Measurements from ENCODE around the gene SVOPL.

SVOPL gene

GRCh38 chr7:138625849-138626230 is 75.3 kb downstream of the SVOPL start:
- Histone ChIP-seq H3K27ac (ENCODE audit: low read depth, low read length) (no peak overlapping the region), H3K4me3 (ENCODE audit: low read depth, low read length) (no peak overlapping the region), H3K36me3 (ENCODE audit: control insufficient read depth, insufficient read depth, low read length) (no peaks in the 10 kb centered on the region), H3K9me3 (ENCODE audit: control insufficient read depth, insufficient read depth, low read length) (no peaks in the 10 kb centered on the region), H3K4me1 (ENCODE audit: control insufficient read depth, insufficient read depth, low read length) (peaks cover 12% of the 10 kb centered on the region), H3K27me3 (ENCODE audit: control insufficient read depth, insufficient read depth, low read length) (no peaks in the 10 kb centered on the region), H3K9ac (ENCODE audit: low read depth, low read length) (no peak overlapping the region; the same call in 1 of the 2 replicates)

GRCh38 chr7:138625084-138625848 is 75.9 kb downstream of the SVOPL start:
- Histone ChIP-seq H3K4me1 (ENCODE audit: control insufficient read depth, insufficient read depth, low read length) (peaks cover 12% of the 10 kb centered on the region), H3K27me3 (ENCODE audit: control insufficient read depth, insufficient read depth, low read length) (no peaks in the 10 kb centered on the region), H3K27ac (ENCODE audit: low read depth, low read length) (no peak overlapping the region), H3K36me3 (ENCODE audit: control insufficient read depth, insufficient read depth, low read length) (no peaks in the 10 kb centered on the region), H3K9me3 (ENCODE audit: control insufficient read depth, insufficient read depth, low read length) (no peaks in the 10 kb centered on the region), H3K4me3 (ENCODE audit: low read depth, low read length) (no peak overlapping the region), H3K9ac (ENCODE audit: low read depth, low read length) (no peak overlapping the region)

DNA sequence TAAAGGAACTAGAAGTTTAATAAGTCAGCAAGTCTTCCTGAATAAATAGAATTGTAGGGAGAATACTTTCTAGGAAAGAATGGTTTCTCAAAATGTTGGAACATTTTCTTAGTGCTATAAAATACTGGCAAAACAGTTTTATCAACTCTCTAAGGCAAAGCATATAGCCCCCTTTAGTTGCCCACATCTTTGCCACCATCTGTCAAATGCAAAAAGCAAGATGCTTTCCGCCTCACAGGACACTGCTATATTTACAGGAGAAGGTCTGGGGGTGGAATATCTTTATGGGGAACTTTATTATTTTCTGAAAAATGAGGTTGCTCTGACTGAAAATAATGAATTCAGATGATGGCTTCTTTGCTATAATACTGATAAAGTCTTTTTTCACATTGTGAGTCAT is 78.3 kb downstream of the SVOPL start:
- peaks cover 12% of the 10 kb centered on the region for H3K4me1 ChIP-seq (ENCODE audit: control insufficient read depth, insufficient read depth, low read length)
- H3K27ac ChIP-seq (ENCODE audit: low read depth, low read length): no peak overlapping the region
- H3K36me3 ChIP-seq (ENCODE audit: control insufficient read depth, insufficient read depth, low read length): no peaks in the 10 kb centered on the region
- no peaks in the 10 kb centered on the region for H3K27me3 ChIP-seq (ENCODE audit: control insufficient read depth, insufficient read depth, low read length)
- H3K9ac ChIP-seq (ENCODE audit: low read depth, low read length): no peak overlapping the region
- H3K9me3 ChIP-seq (ENCODE audit: control insufficient read depth, insufficient read depth, low read length): no peaks in the 10 kb centered on the region
- H3K4me3 ChIP-seq (ENCODE audit: low read depth, low read length): no peak overlapping the region

- Histone ChIP-seq H3K9me3 (ENCODE audit: control insufficient read depth, insufficient read depth, low read length) (no peaks in the 10 kb centered on the region), H3K4me3 (ENCODE audit: low read depth, low read length) (no peak overlapping the region), H3K27ac (ENCODE audit: low read depth, low read length) (no peak overlapping the region), H3K27me3 (ENCODE audit: control insufficient read depth, insufficient read depth, low read length) (no peaks in the 10 kb centered on the region), H3K4me1 (ENCODE audit: control insufficient read depth, insufficient read depth, low read length) (no peaks in the 10 kb centered on the region), H3K9ac (ENCODE audit: low read depth, low read length) (no peak overlapping the region), H3K36me3 (ENCODE audit: control insufficient read depth, insufficient read depth, low read length) (no peaks in the 10 kb centered on the region)
Measured at GRCh38 chr7:138618933-138619332, 82.2 kb downstream of the SVOPL start.

GRCh38 chr7:138618506-138618905 is 82.7 kb downstream of the SVOPL start:
- Histone ChIP-seq H3K36me3 (ENCODE audit: control insufficient read depth, insufficient read depth, low read length) (no peaks in the 10 kb centered on the region), H3K27ac (ENCODE audit: low read depth, low read length) (no peak overlapping the region), H3K27me3 (ENCODE audit: control insufficient read depth, insufficient read depth, low read length) (no peaks in the 10 kb centered on the region), H3K4me1 (ENCODE audit: control insufficient read depth, insufficient read depth, low read length) (no peaks in the 10 kb centered on the region), H3K4me3 (ENCODE audit: low read depth, low read length) (no peak overlapping the region), H3K9ac (ENCODE audit: low read depth, low read length) (no peak overlapping the region), H3K9me3 (ENCODE audit: control insufficient read depth, insufficient read depth, low read length) (no peaks in the 10 kb centered on the region)

DNA sequence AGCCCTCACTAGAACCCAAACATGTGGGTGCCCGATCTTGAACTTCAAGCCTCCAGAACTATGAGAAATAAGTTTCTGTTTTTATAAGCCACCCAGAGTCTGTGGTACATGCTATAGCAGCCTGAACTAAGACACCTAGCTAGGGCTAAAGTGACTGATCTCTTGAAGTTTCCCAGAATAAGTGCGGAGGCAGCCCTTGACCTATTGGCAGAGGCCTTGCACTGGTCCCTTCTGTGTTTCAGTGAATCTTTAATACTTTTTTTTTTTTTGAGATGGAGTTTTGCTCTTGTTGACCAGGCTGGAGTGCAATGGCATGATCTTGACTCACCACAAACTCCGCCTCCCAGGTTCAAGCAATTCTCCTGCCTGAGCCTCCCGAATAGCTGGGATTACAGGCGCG is 85.1 kb downstream of the SVOPL start:
- H3K9ac ChIP-seq (ENCODE audit: low read depth, low read length): no peak overlapping the region
- no peaks in the 10 kb centered on the region for H3K36me3 ChIP-seq (ENCODE audit: control insufficient read depth, insufficient read depth, low read length)
- H3K27me3 ChIP-seq (ENCODE audit: control insufficient read depth, insufficient read depth, low read length): no peaks in the 10 kb centered on the region
- H3K9me3 ChIP-seq (ENCODE audit: control insufficient read depth, insufficient read depth, low read length): no peaks in the 10 kb centered on the region
- no peak overlapping the region for H3K4me3 ChIP-seq (ENCODE audit: low read depth, low read length)
- no peak overlapping the region for H3K27ac ChIP-seq (ENCODE audit: low read depth, low read length)
- H3K4me1 ChIP-seq (ENCODE audit: control insufficient read depth, insufficient read depth, low read length): no peaks in the 10 kb centered on the region

- Histone ChIP-seq H3K4me1 (ENCODE audit: control insufficient read depth, insufficient read depth, low read length) (no peaks in the 10 kb centered on the region), H3K36me3 (ENCODE audit: control insufficient read depth, insufficient read depth, low read length) (no peaks in the 10 kb centered on the region), H3K4me3 (ENCODE audit: low read depth, low read length) (no peak overlapping the region), H3K9me3 (ENCODE audit: control insufficient read depth, insufficient read depth, low read length) (no peaks in the 10 kb centered on the region), H3K27ac (ENCODE audit: low read depth, low read length) (no peak overlapping the region), H3K9ac (ENCODE audit: low read depth, low read length) (no peak overlapping the region), H3K27me3 (ENCODE audit: control insufficient read depth, insufficient read depth, low read length) (no peaks in the 10 kb centered on the region)
Measured at GRCh38 chr7:138613630-138614029, 87.5 kb downstream of the SVOPL start.

DNA sequence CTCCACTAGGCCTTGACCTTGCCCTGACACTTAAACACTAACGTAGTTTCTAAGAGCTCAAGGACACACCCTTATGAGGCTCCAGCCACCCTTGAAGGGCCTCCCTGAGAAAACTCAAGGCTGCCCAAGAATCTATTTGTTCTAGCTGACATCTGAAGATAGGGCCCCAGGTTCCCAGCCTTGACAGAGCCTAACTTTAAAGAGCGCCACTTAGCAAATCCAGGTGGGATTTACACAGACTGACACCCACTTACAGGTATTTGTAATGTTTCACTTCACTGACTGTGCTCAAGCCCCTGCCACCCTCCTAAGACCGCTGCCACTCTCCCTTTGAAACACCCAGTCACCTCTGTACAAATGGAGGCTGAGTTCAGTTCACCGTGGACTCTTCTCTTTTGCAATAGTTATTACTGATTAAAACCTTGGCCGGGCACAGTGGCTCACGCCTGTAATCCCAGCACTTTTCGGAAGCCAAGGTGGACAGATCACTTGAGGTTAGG is 90.4 kb downstream of the SVOPL start:
- Histone ChIP-seq H3K27ac (ENCODE audit: low read depth, low read length) (no peak overlapping the region), H3K9me3 (ENCODE audit: control insufficient read depth, insufficient read depth, low read length) (no peaks in the 10 kb centered on the region; the same call in 1 of the 2 replicates), H3K4me3 (ENCODE audit: low read depth, low read length) (no peak overlapping the region), H3K9ac (ENCODE audit: low read depth, low read length) (no peak overlapping the region), H3K4me1 (ENCODE audit: control insufficient read depth, insufficient read depth, low read length) (no peaks in the 10 kb centered on the region), H3K36me3 (ENCODE audit: control insufficient read depth, insufficient read depth, low read length) (no peaks in the 10 kb centered on the region), H3K27me3 (ENCODE audit: control insufficient read depth, insufficient read depth, low read length) (no peaks in the 10 kb centered on the region)

- no peak overlapping the region for H3K27ac ChIP-seq (ENCODE audit: low read depth, low read length)
- no peaks in the 10 kb centered on the region for H3K27me3 ChIP-seq (ENCODE audit: control insufficient read depth, insufficient read depth, low read length)
- no peaks in the 10 kb centered on the region for H3K4me1 ChIP-seq (ENCODE audit: control insufficient read depth, insufficient read depth, low read length)
- H3K4me3 ChIP-seq (ENCODE audit: low read depth, low read length): no peak overlapping the region
- no peak overlapping the region for H3K9ac ChIP-seq (ENCODE audit: low read depth, low read length)
- no peaks in the 10 kb centered on the region for H3K36me3 ChIP-seq (ENCODE audit: control insufficient read depth, insufficient read depth, low read length)
- no peaks in the 10 kb centered on the region; the same call in 1 of the 2 replicates for H3K9me3 ChIP-seq (ENCODE audit: control insufficient read depth, insufficient read depth, low read length)
Measured at GRCh38 chr7:138608275-138608674, 92.9 kb downstream of the SVOPL start.

GRCh38 chr7:138607216-138608126 is 93.7 kb downstream of the SVOPL start:
- H3K27ac ChIP-seq (ENCODE audit: low read depth, low read length): no peak overlapping the region
- no peaks in the 10 kb centered on the region for H3K27me3 ChIP-seq (ENCODE audit: control insufficient read depth, insufficient read depth, low read length)
- H3K4me3 ChIP-seq (ENCODE audit: low read depth, low read length): no peak overlapping the region
- no peaks in the 10 kb centered on the region for H3K4me1 ChIP-seq (ENCODE audit: control insufficient read depth, insufficient read depth, low read length)
- no peaks in the 10 kb centered on the region for H3K36me3 ChIP-seq (ENCODE audit: control insufficient read depth, insufficient read depth, low read length)
- H3K9me3 ChIP-seq (ENCODE audit: control insufficient read depth, insufficient read depth, low read length): no peaks in the 10 kb centered on the region; the same call in 1 of the 2 replicates
- H3K9ac ChIP-seq (ENCODE audit: low read depth, low read length): no peak overlapping the region

- H3K4me3 ChIP-seq (ENCODE audit: low read depth, low read length): no peak overlapping the region
- H3K27me3 ChIP-seq (ENCODE audit: control insufficient read depth, insufficient read depth, low read length): no peaks in the 10 kb centered on the region
- no peak overlapping the region for H3K9ac ChIP-seq (ENCODE audit: low read depth, low read length)
- no peaks in the 10 kb centered on the region for H3K4me1 ChIP-seq (ENCODE audit: control insufficient read depth, insufficient read depth, low read length)
- H3K9me3 ChIP-seq (ENCODE audit: control insufficient read depth, insufficient read depth, low read length): no peaks in the 10 kb centered on the region; the same call in 1 of the 2 replicates
- no peaks in the 10 kb centered on the region for H3K36me3 ChIP-seq (ENCODE audit: control insufficient read depth, insufficient read depth, low read length)
- no peak overlapping the region for H3K27ac ChIP-seq (ENCODE audit: low read depth, low read length)
Measured at GRCh38 chr7:138606236-138606635, 94.9 kb downstream of the SVOPL start.
